Astrocyte (in vitro differentiated cells and primary cell): ENCODE measurements around the gene GIPC1. TPM values are rescaled to one million over a fixed set of nuclear protein-coding genes. Genes with fewer than 3 reads are reported as not detected.

Experiments
- DNase-seq: peaks from one replicate; pipeline ENCODE4 v3.0.0-alpha.2; 2010; ENCODE audit warnings: low read depth
- FAIRE-seq: peaks from 2 replicates; lab custom pipeline; 2011; peaks lifted over from hg19 to GRCh38; lab: Jason Lieb, UNC
- H2AFZ ChIP-seq: 2 replicates; pipeline ENCODE4 v1.6.0; 2012; ENCODE audit warnings: low read depth, low read length, inconsistent platforms
- H3K27ac ChIP-seq: 2 replicates; pipeline ENCODE4 v1.5.1; 2011; ENCODE audit warnings: low read depth, low read length, inconsistent platforms
- H3K27me3 ChIP-seq: 2 replicates; pipeline ENCODE4 v1.6.0; 2011; ENCODE audit warnings: low read length, inconsistent platforms; ENCODE audit not compliant: insufficient read depth
- H3K36me3 ChIP-seq: 2 replicates; pipeline ENCODE4 v1.5.1; 2011; ENCODE audit warnings: low read length, inconsistent platforms; ENCODE audit not compliant: insufficient read depth
- H3K4me1 ChIP-seq: 2 replicates; pipeline ENCODE4 v1.5.1; 2011; ENCODE audit warnings: low read length, inconsistent platforms; ENCODE audit not compliant: insufficient read depth
- H3K4me2 ChIP-seq: 2 replicates; pipeline ENCODE4 v1.6.0; 2012; ENCODE audit warnings: low read length, inconsistent platforms
- H3K4me3 ChIP-seq: 2 replicates; pipeline ENCODE4 v1.5.1; 2011; ENCODE audit warnings: low read depth, mild to moderate bottlenecking, low read length, inconsistent platforms; ENCODE audit not compliant: insufficient read depth
- H3K79me2 ChIP-seq: 2 replicates; pipeline ENCODE4 v1.6.0; 2012; ENCODE audit warnings: mild to moderate bottlenecking, low read length, inconsistent platforms; ENCODE audit not compliant: insufficient read depth
- H3K9ac ChIP-seq: 2 replicates; pipeline ENCODE4 v1.6.0; 2012; ENCODE audit warnings: mild to moderate bottlenecking, low read length, inconsistent platforms
- H3K9me3 ChIP-seq: 2 replicates; pipeline ENCODE4 v1.5.1; 2012; ENCODE audit warnings: low read depth, mild to moderate bottlenecking, low read length, inconsistent platforms; ENCODE audit not compliant: insufficient read depth
- H4K20me1 ChIP-seq: 2 replicates; pipeline ENCODE4 v1.6.0; 2012; ENCODE audit warnings: low read length, inconsistent platforms; ENCODE audit not compliant: insufficient read depth
- H3K27ac Mint-ChIP-seq: one replicate; pipeline ENCODE4 v1.8.0; 2021; ENCODE audit warnings: mild to moderate bottlenecking, mixed read lengths; ENCODE audit not compliant: unreplicated experiment
- H3K27me3 Mint-ChIP-seq: one replicate; pipeline ENCODE4 v1.8.0; 2021; ENCODE audit warnings: low read depth, mixed read lengths; ENCODE audit not compliant: unreplicated experiment
- H3K36me3 Mint-ChIP-seq: one replicate; pipeline ENCODE4 v1.8.0; 2021; ENCODE audit warnings: low read depth, mixed read lengths; ENCODE audit not compliant: unreplicated experiment
- H3K4me1 Mint-ChIP-seq: one replicate; pipeline ENCODE4 v1.8.0; 2021; ENCODE audit warnings: low read depth, mixed read lengths; ENCODE audit not compliant: unreplicated experiment
- H3K4me3 Mint-ChIP-seq: one replicate; pipeline ENCODE4 v1.8.0; 2021; ENCODE audit warnings: mild to moderate bottlenecking, moderate library complexity, mixed read lengths; ENCODE audit not compliant: unreplicated experiment
- H3K9me3 Mint-ChIP-seq: one replicate; pipeline ENCODE4 v1.8.0; 2021; ENCODE audit warnings: mild to moderate bottlenecking, mixed read lengths; ENCODE audit not compliant: unreplicated experiment
- EZH2 ChIP-seq: IDR thresholded peaks from 2 replicates; pipeline ENCODE4 v1.6.1; 2012; ENCODE audit warnings: mild to moderate bottlenecking, low read length, inconsistent platforms; ENCODE audit not compliant: insufficient read depth
- total RNA-seq: library from RNA; stranded (reverse); gene quantifications from 2 replicates; pipeline ENCODE4 v1.2.1, GENCODE V29; 2021
- TF ChIP-seq, protein P1 (sequence below): IDR thresholded peaks from 2 replicates; pipeline ENCODE4 v1.5.1; 2011; ENCODE audit warnings: low read depth, mild to moderate bottlenecking, inconsistent platforms, low read length, moderate library complexity; ENCODE audit not compliant: insufficient read depth

The GIPC1 gene
- total RNA-seq, 1 donor from 2014 or later, result 169 TPM

DNA sequence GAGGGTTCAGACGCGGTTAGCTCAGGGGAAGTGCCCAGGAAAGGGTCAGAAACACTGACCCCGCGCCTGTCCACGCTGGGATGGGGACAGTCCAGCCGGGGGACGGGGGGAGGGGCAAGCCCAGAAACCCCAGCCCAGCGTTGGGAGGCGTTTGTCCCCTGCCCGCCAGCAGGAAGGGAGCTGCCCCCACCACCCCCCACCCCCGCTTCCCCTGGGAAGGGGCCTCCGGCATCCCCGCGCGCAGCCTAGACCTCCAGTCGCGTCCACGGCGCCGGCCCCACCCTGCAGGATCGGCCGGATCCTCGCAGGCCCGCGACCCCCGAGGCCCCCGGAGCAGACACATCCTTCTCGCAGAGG lies 277 bp downstream of the GIPC1 start:
- H3K27ac Mint-ChIP-seq, result no peak overlapping the region
- H3K9me3 Mint-ChIP-seq, result no peaks in the 10 kb centered on the region
- no peak for TF ChIP-seq EZH2
- TF ChIP-seq, protein P1, sequence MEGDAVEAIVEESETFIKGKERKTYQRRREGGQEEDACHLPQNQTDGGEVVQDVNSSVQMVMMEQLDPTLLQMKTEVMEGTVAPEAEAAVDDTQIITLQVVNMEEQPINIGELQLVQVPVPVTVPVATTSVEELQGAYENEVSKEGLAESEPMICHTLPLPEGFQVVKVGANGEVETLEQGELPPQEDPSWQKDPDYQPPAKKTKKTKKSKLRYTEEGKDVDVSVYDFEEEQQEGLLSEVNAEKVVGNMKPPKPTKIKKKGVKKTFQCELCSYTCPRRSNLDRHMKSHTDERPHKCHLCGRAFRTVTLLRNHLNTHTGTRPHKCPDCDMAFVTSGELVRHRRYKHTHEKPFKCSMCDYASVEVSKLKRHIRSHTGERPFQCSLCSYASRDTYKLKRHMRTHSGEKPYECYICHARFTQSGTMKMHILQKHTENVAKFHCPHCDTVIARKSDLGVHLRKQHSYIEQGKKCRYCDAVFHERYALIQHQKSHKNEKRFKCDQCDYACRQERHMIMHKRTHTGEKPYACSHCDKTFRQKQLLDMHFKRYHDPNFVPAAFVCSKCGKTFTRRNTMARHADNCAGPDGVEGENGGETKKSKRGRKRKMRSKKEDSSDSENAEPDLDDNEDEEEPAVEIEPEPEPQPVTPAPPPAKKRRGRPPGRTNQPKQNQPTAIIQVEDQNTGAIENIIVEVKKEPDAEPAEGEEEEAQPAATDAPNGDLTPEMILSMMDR, result no peak
- no peaks in the 10 kb centered on the region for H3K27me3 Mint-ChIP-seq
- H3K36me3 Mint-ChIP-seq, result peaks cover 9% of the 10 kb centered on the region
- Histone ChIP-seq H3K27me3 (no peaks in the 10 kb centered on the region), H3K27ac (peak overlapping the region; percentile 26), H3K4me2 (peak overlapping the region; percentile 99), H3K36me3 (no peaks in the 10 kb centered on the region), H3K9me3 (no peaks in the 10 kb centered on the region), H4K20me1 (peaks cover 28% of the 10 kb centered on the region), H3K4me1 (peaks cover 16% of the 10 kb centered on the region), H2AFZ (no peak overlapping the region), H3K4me3 (peak overlapping the region; percentile 85), H3K79me2 (peaks cover 37% of the 10 kb centered on the region), H3K9ac (peak overlapping the region; percentile 85)
- no peak for DNase-seq
- peaks cover 11% of the 10 kb centered on the region for H3K4me1 Mint-ChIP-seq
- peak overlapping the region; percentile 92 for H3K4me3 Mint-ChIP-seq
- FAIRE-seq, result no peak

DNA sequence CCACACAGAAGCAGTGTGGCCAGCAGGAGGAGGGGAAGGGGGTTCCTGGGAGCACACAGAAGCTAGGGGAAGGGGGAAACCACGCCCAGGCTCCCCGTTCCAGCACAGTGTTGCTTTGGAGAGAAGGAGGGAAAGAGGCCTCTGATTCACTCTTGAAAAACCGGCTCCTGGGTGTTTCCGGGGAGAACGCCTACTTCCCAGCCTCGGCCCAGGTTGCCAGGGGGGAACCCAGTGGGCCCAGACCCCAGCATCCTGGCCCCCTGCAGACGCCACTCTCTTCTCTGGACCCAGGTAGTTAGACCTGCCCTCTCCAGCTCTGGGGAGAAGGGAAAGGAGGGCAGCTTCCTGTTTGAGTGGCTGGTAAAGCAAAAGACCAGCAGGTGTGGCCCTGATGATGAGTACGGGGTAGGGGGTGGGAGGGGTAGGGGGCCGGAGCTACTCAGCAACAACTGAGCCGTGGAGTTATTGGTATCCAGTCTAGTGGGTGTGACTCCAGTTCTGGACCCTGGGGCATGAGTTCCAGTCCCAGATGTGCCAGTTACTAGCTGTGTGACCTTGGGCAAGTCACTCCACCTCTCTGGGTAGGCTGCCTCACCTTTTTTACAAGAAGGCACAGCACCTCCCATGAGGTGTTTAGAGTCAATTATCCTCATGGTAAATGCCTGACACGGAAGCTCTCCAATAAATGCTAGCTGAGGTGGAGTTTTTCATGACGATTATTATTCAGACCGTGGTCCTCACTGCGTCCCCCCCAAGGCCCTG lies 836 bp downstream of the GIPC1 start:
- Histone ChIP-seq H2AFZ (no peak overlapping the region), H4K20me1 (peaks cover 28% of the 10 kb centered on the region), H3K9ac (peak overlapping the region; percentile 85), H3K9me3 (no peaks in the 10 kb centered on the region), H3K27me3 (no peaks in the 10 kb centered on the region), H3K79me2 (peaks cover 37% of the 10 kb centered on the region), H3K27ac (peak overlapping the region; percentile 26), H3K4me3 (peak overlapping the region; percentile 85), H3K4me1 (peaks cover 16% of the 10 kb centered on the region), H3K36me3 (no peaks in the 10 kb centered on the region), H3K4me2 (peak overlapping the region; percentile 99)
- no peak for TF ChIP-seq EZH2
- TF ChIP-seq, protein P1, result no peak
- no peak for FAIRE-seq
- H3K4me3 Mint-ChIP-seq, result peak overlapping the region; percentile 92
- no peaks in the 10 kb centered on the region for H3K27me3 Mint-ChIP-seq
- H3K27ac Mint-ChIP-seq, result peak overlapping the region; percentile 88
- DNase-seq, result no peak
- H3K4me1 Mint-ChIP-seq, result peaks cover 11% of the 10 kb centered on the region
- H3K9me3 Mint-ChIP-seq, result no peaks in the 10 kb centered on the region
- peaks cover 9% of the 10 kb centered on the region for H3K36me3 Mint-ChIP-seq

GRCh38 chr19:14494411-14494810 lies 1.5 kb downstream of the GIPC1 start:
- Histone ChIP-seq H3K4me3 (peak overlapping the region; percentile 85), H3K4me1 (peaks cover 16% of the 10 kb centered on the region), H3K9me3 (no peaks in the 10 kb centered on the region), H4K20me1 (peaks cover 28% of the 10 kb centered on the region), H2AFZ (no peak overlapping the region), H3K27me3 (no peaks in the 10 kb centered on the region), H3K36me3 (no peaks in the 10 kb centered on the region), H3K9ac (peak overlapping the region; percentile 85), H3K4me2 (peak overlapping the region; percentile 99), H3K79me2 (peaks cover 37% of the 10 kb centered on the region), H3K27ac (no peak overlapping the region)
- Mint-ChIP-seq H3K9me3 (no peaks in the 10 kb centered on the region), H3K27me3 (no peaks in the 10 kb centered on the region), H3K4me3 (peak overlapping the region; percentile 92), H3K36me3 (peaks cover 13% of the 10 kb centered on the region), H3K4me1 (peaks cover 11% of the 10 kb centered on the region), H3K27ac (peak overlapping the region; percentile 88)
- DNase-seq (no peak), FAIRE-seq (no peak)
- TF ChIP-seq EZH2, result no peak
- TF ChIP-seq, protein P1, result no peak
